B cell (primary cell): ENCODE results near the gene CNGA1. TPM values are rescaled to one million over a fixed set of nuclear protein-coding genes. Genes with fewer than 3 reads are reported as not detected.

Experiments used
- ATAC-seq: fragments of 200-7000 bp; cut with Tn5 transposase; one replicate; pipeline ENCODE4 v1.10.0; 2021; ENCODE audit warnings: low read depth, mild to moderate bottlenecking, moderate number of reproducible peaks, moderate library complexity
- CTCF ChIA-PET: fragments of 350-600 bp; sonication (Branson Sonifier 250); formaldehyde crosslinking; loops from one replicate; lab custom pipeline; 2021; ENCODE audit warnings: antibody characterized with exemption, inconsistent platforms; lab: Charles Lee
- POLR2A ChIA-PET: fragments of 350-600 bp; sonication (Branson Sonifier 250); formaldehyde crosslinking; loops from one replicate; lab custom pipeline; 2021; ENCODE audit warnings: antibody characterized with exemption; lab: Charles Lee
- DNase-seq: peaks from one replicate; pipeline ENCODE4 v3.0.0; 2013
- H2AFZ ChIP-seq: 2 replicates; pipeline ENCODE4 v1.6.1; 2012; ENCODE audit warnings: mild to moderate bottlenecking, low read depth, low read length; ENCODE audit not compliant: insufficient read depth, poor library complexity, severe bottlenecking
- H3K27ac ChIP-seq, 2 donors: 1 replicate in 1 of 2; 2 replicates in 1 of 2; pipeline ENCODE4 v1.5.1; 2012 to 2013; ENCODE audit warnings: low read length in 2 of 2, mild to moderate bottlenecking in 2 of 2, moderate library complexity in 1 of 2
- H3K27me3 ChIP-seq, 4 experiments: fragments of 200-600 bp in 1 of 4; sonication (generic) in 1 of 4; replicated peaks in 1 of 4; 1 replicate in 2 of 4; 2 replicates in 2 of 4; pipeline versions ENCODE4 v1.6.1 to v1.7.0; 2013 to 2016; ENCODE audit warnings: low read length in 3 of 4, mild to moderate bottlenecking in 2 of 4, mixed read lengths in 1 of 4, moderate library complexity in 1 of 4; ENCODE audit not compliant: insufficient read depth in 4 of 4, control insufficient read depth in 3 of 4; ENCODE audit errors: control extremely low read depth in 1 of 4
- H3K36me3 ChIP-seq, 2 experiments: replicated peaks in 1 of 2; 1 replicate in 1 of 2; 2 replicates in 1 of 2; pipeline versions ENCODE4 v1.6.1 to v1.7.1; 2013; ENCODE audit warnings: low read length in 1 of 2; ENCODE audit not compliant: insufficient read depth in 2 of 2, control insufficient read depth in 1 of 2; ENCODE audit errors: control extremely low read depth in 1 of 2, extremely low read depth in 1 of 2
- H3K4me1 ChIP-seq, 2 donors: fragments of 200-600 bp in 1 of 2; sonication (generic) in 1 of 2; 1 replicate in 1 of 2; 2 replicates in 1 of 2; pipeline versions ENCODE4 v1.5.1 to v1.6.1; 2013 to 2017; ENCODE audit warnings: low read length in 2 of 2; ENCODE audit not compliant: control insufficient read depth in 2 of 2, insufficient read depth in 2 of 2
- H3K4me2 ChIP-seq: replicated peaks from 2 replicates; pipeline ENCODE3; 2012; ENCODE audit warnings: mild to moderate bottlenecking, low read depth, low read length; ENCODE audit not compliant: poor library complexity, severe bottlenecking
- H3K4me3 ChIP-seq, 5 experiments: fragments of 200-600 bp in 1 of 5; sonication (generic) in 1 of 5; 1 replicate in 3 of 5; 2 replicates in 2 of 5; pipeline versions ENCODE4 v1.5.1 to v1.7.0; 2011 to 2016; ENCODE audit warnings: low read length in 4 of 5, mild to moderate bottlenecking in 4 of 5, low read depth in 2 of 5, control low read depth in 1 of 5, moderate library complexity in 1 of 5; ENCODE audit not compliant: insufficient read depth in 1 of 5; ENCODE audit errors: control extremely low read depth in 1 of 5, extremely low read depth in 1 of 5
- H3K79me2 ChIP-seq: fragments of 200-600 bp; sonication (generic); one replicate; pipeline ENCODE4 v1.6.0; 2016; ENCODE audit warnings: low read length; ENCODE audit not compliant: control insufficient read depth, insufficient read depth
- H3K9ac ChIP-seq: fragments of 200-600 bp; sonication (generic); 2 replicates; pipeline ENCODE4 v1.6.1; 2017; ENCODE audit warnings: mild to moderate bottlenecking, low read length, moderate library complexity
- H3K9me3 ChIP-seq, 3 donors: one replicate each; pipeline versions ENCODE4 v1.6.1 to v1.7.1; 2013; ENCODE audit warnings: low read length in 2 of 3; ENCODE audit not compliant: control insufficient read depth in 2 of 3, insufficient read depth in 1 of 3; ENCODE audit errors: control extremely low read depth in 1 of 3
- H4K20me1 ChIP-seq: 2 replicates; pipeline ENCODE4 v1.6.0; 2012; ENCODE audit warnings: mild to moderate bottlenecking, low read length; ENCODE audit not compliant: insufficient read depth, control insufficient read depth, poor library complexity, severe bottlenecking
- H3K27ac Mint-ChIP-seq: one replicate; pipeline ENCODE4 v1.8.0; 2021; ENCODE audit warnings: mixed read lengths
- H3K27me3 Mint-ChIP-seq: one replicate; pipeline ENCODE4 v1.8.0; 2021; ENCODE audit warnings: mixed read lengths
- H3K4me1 Mint-ChIP-seq: one replicate; pipeline ENCODE4 v1.8.0; 2021; ENCODE audit warnings: mixed read lengths
- H3K4me3 Mint-ChIP-seq: one replicate; pipeline ENCODE4 v1.8.0; 2021; ENCODE audit warnings: mixed read lengths
- H3K9me3 Mint-ChIP-seq: one replicate; pipeline ENCODE4 v1.8.0; 2022; ENCODE audit warnings: mixed read lengths; ENCODE audit not compliant: insufficient read depth
- EZH2 ChIP-seq: IDR thresholded peaks from 2 replicates; pipeline ENCODE4 v1.6.1; 2012; ENCODE audit warnings: borderline replicate concordance, low read depth, mild to moderate bottlenecking, moderate library complexity, low read length; ENCODE audit not compliant: insufficient read depth, poor library complexity, severe bottlenecking
- WGBS: methylation state at CpG from one replicate; pipeline ENCODE4 v1.1.5; 2013; ENCODE audit warnings: missing lambda C conversion rate; ENCODE audit not compliant: insufficient coverage; 5-methylcytosine and 5-hydroxymethylcytosine counted together
- intact Hi-C: fragments of 100-400 bp; cut with micrococcal nuclease; formaldehyde crosslinking; loops from one replicate; pipeline ENCODE4 v1.10.0; 2022
- polyA plus RNA-seq: library from polyadenylated mRNA; depleted of rRNA; stranded (reverse); fragments of >200 nt; gene quantifications from 2 replicates; pipeline ENCODE4 v1.2.3, GENCODE V29; 2012
- total RNA-seq, 2 donors: library from RNA; stranded (reverse); fragments of 120-200 nt in 1 of 2; gene quantifications; 1 replicate in 1 of 2; 2 replicates in 1 of 2; pipeline versions ENCODE4 v1.2.3 to v1.2.4, GENCODE V29; 2013 to 2022
- TF ChIP-seq, protein P1 (sequence below): fragments of 200-600 bp; IDR thresholded peaks from one replicate; pipeline ENCODE4 v1.8.0; 2022; ENCODE audit warnings: antibody characterized with exemption, mild to moderate bottlenecking

Gene CNGA1
- total and polyA plus RNA-seq, 2 donors (not counting 1 experiment from before 2014, with no cell fraction given) = not detected

DNA sequence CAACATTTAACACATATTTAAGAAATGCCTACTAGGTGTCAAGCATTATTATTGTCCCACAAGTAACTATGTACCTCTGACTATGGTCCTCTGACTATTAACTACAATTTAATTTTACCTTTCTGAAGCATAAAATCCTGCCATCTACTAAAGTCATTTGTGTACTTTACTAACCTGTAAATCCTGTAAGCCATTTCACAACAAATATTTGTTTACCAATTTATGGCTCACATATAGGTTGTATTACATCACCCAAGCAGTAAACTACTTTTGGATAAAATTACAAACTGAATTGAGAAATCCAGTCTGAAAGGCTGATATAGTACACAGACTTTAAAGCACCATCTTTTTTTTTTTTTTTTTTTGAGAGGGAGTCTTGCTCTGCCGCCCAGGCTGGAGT, 43.8 kb downstream of the CNGA1 start:
- intact Hi-C loops = no loop called here
- no peaks in the 10 kb centered on the region for H3K36me3 ChIP-seq
- TF ChIP-seq, protein P1, sequence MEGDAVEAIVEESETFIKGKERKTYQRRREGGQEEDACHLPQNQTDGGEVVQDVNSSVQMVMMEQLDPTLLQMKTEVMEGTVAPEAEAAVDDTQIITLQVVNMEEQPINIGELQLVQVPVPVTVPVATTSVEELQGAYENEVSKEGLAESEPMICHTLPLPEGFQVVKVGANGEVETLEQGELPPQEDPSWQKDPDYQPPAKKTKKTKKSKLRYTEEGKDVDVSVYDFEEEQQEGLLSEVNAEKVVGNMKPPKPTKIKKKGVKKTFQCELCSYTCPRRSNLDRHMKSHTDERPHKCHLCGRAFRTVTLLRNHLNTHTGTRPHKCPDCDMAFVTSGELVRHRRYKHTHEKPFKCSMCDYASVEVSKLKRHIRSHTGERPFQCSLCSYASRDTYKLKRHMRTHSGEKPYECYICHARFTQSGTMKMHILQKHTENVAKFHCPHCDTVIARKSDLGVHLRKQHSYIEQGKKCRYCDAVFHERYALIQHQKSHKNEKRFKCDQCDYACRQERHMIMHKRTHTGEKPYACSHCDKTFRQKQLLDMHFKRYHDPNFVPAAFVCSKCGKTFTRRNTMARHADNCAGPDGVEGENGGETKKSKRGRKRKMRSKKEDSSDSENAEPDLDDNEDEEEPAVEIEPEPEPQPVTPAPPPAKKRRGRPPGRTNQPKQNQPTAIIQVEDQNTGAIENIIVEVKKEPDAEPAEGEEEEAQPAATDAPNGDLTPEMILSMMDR = no peak
- no peak for TF ChIP-seq EZH2
- no peaks in the 10 kb centered on the region for H3K9me3 ChIP-seq
- no peak overlapping the region for H2AFZ ChIP-seq
- no CpG with 5 or more reads among the region's 1 CpG for WGBS
- H3K4me1 ChIP-seq = no peaks in the 10 kb centered on the region
- POLR2A ChIA-PET = no interaction called here
- Mint-ChIP-seq H3K9me3 (no peaks in the 10 kb centered on the region), H3K27ac (no peak overlapping the region), H3K27me3 (peaks cover 20% of the 10 kb centered on the region), H3K4me3 (no peak overlapping the region), H3K4me1 (peaks cover 6% of the 10 kb centered on the region)
- H3K27me3 ChIP-seq = no peaks in the 10 kb centered on the region
- DNase-seq (no peak), ATAC-seq (no peak)
- H3K4me2 ChIP-seq = no peak overlapping the region
- H4K20me1 ChIP-seq = no peaks in the 10 kb centered on the region
- no peak overlapping the region for H3K9ac ChIP-seq
- H3K79me2 ChIP-seq = no peaks in the 10 kb centered on the region
- no peak overlapping the region for H3K27ac ChIP-seq
- CTCF ChIA-PET = no interaction called here
- H3K4me3 ChIP-seq = no peak overlapping the region

DNA sequence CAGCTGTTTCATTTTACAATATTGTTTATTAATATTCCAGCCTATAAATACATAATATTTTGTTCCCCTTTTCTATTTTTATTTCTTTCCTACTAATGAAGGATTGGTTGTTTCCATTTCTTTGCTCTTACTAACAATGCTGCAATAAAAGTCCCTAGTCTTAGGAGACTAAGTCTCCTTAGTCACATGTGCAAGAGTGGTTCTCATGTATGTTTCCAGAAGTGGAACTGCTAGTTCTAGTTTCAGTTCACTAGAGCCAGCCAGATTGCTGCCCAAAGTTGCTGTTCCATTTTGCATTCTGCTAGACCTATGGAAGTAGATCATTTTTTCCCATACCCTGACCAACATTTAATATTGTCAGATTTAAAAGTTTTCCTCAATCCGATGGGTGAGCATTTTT, 44.3 kb downstream of the CNGA1 start:
- peaks cover 6% of the 10 kb centered on the region for H3K4me1 Mint-ChIP-seq
- POLR2A ChIA-PET = no interaction called here
- no peak overlapping the region for H3K27ac Mint-ChIP-seq
- DNase-seq (peak; percentile 4), ATAC-seq (no peak)
- no peaks in the 10 kb centered on the region for H4K20me1 ChIP-seq
- no peaks in the 10 kb centered on the region for H3K79me2 ChIP-seq
- H3K4me3 Mint-ChIP-seq = no peak overlapping the region
- no peak overlapping the region for H3K27ac ChIP-seq
- H3K27me3 ChIP-seq = no peaks in the 10 kb centered on the region
- H3K36me3 ChIP-seq = no peaks in the 10 kb centered on the region
- no peak for TF ChIP-seq EZH2
- TF ChIP-seq, protein P1 = no peak
- no peak overlapping the region for H2AFZ ChIP-seq
- H3K9me3 Mint-ChIP-seq = no peaks in the 10 kb centered on the region
- H3K4me2 ChIP-seq = no peak overlapping the region
- no peaks in the 10 kb centered on the region for H3K4me1 ChIP-seq
- H3K9me3 ChIP-seq = no peaks in the 10 kb centered on the region
- intact Hi-C loops = no loop called here
- CTCF ChIA-PET = no interaction called here
- WGBS = no CpG with 5 or more reads among the region's 1 CpG
- H3K9ac ChIP-seq = no peak overlapping the region
- H3K27me3 Mint-ChIP-seq = peaks cover 22% of the 10 kb centered on the region
- no peak overlapping the region for H3K4me3 ChIP-seq
